ENCODE results near the gene ATP2B2.

ATP2B2 gene

DNA sequence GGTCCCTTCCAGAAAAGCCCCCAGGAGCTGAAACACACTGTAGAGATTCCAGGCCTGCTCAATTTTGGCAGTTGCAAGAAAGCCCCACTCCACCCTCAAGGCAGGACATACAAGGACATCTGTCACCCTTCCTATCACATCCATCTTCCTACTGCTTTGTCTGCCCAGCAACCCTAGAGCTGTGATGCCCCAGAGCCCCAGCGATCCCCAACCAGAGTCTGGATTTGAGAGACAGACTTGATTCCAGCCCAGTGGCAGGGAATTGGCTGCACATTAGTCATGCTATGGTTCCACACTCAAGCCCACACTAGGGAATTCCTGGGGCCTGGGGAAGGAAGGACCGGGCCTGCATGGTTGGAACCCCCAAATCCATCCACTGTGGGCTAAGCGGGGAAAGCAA, 56.8 kb downstream of the ATP2B2 start:
- DNase-seq (ENCODE audit: low read depth in 2 of 2), result no peak

DNA sequence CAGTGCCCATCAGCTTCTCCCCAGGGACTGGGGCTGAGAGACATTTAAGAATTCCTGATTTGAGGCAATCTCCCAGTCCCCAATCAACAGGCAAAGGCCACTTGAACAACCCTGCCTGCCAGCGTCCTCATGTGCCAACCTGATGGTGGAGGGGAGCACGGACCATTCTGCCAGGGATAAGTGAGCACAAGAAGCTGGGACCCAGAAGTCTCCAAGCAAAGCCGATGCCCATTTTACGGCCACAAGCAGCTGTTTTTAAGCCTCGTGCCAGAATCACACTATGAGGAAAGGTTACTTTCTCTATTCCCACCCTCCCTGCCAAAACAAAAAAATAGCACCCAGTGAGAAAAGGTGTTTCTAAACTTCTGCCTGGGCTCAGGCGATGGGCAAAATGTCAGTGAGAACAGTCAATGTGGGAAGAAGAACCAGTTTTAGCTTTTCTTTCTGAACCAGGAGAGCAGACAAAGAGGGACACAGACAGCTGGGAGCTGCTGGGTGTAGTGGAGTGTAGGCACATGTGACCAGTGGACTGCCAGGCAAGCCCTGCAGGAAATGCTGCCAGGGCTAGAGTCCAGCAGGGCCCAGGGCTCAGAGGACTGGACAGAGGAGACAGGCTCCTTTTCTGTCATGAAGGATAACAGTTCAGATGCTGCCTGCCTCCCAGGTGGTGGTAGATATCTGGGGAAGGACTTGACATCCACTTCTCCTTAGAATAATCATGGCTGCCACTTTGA, 57.7 kb downstream of the ATP2B2 start:
- no peak for DNase-seq (ENCODE audit: low read depth in 2 of 2)

DNA sequence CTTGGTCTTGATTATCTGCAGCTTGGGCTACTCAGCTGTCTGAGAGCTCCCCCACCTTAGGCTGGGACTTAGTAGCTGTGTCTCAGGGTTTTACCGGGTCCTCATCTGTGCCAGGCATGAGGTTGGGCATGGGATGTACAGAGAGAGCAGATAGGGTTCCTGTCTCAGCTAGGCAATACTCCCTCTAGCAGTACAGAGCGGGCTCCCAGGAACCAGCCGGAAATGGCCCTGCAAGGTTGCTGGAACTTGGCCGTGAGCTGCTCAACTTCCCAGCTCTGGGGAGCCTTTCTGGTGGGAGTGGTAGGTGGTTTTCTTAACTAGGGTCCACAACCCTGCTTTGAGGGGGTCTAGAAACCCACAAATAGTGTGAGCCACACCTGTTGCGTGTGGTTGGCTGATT, 58.3 kb downstream of the ATP2B2 start:
- no peak for DNase-seq (ENCODE audit: low read depth in 2 of 2)

DNA sequence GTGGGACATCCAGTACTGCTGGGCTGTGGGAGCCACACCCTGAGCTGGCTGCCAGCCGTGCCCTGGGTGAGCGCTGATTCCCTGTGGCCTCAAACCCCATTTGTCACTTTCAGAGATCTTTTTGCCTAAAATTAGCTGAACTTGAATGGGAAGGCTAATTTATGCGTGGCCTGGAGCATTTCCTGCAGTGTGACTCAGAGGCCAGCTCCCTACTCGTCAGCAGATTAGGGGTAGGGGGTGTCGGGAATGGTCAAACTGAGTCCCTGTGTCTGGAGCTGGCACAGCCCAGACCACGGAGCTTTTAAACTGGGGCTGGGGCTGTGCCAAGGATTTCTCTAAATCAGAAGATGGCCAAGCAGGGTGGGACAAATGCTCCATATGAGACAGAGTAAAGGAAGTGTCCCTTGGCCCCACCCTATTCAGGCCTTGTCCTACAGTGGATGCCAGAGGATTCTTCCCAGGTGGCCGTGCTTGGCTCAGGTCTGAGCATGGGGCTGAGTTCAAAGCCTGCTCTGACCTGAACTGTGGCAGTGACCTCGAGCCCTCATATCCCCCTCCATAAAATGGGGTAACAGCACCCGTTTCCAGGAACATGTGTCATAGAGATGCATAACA, 59.7 kb downstream of the ATP2B2 start:
- no peak for DNase-seq (ENCODE audit: low read depth in 2 of 2)

DNA sequence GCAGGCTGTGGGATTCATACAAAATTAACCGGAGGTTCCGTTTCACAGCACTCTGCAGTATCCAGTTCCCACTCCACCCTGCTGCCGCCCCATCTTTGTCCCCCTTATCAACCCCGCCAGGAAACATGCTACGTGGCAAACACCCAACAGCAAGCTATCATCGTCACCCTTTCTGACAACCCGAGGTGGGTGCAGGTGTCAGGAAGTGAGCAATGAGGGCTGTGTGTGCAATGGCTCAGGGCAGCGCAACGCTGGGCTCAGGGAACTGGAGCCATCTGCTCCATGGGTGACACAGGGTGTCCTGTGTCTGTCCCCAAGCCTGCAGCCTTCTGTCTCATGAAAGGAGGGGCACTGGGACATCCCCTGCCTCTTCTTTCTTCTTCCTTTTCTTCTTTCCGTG, 60.9 kb downstream of the ATP2B2 start:
- no peak for DNase-seq (ENCODE audit: low read depth in 2 of 2)

DNA sequence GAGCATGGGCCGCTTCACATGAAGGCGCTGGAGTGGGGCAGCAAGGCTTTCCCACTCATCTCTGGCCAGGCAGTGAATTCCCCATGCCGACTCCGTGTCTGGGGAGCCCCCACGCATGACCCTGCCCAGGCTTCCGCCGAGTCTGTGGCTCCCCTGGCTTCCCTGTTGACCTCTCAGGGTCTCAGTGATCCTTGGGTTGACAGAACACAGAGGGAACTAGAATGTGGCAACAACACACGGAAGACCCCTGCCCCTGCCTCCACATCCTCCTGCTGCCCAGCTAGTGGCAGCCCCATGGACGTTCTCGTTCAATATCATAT, 61.3 kb downstream of the ATP2B2 start:
- DNase-seq (ENCODE audit: low read depth in 2 of 2), result no peak

DNA sequence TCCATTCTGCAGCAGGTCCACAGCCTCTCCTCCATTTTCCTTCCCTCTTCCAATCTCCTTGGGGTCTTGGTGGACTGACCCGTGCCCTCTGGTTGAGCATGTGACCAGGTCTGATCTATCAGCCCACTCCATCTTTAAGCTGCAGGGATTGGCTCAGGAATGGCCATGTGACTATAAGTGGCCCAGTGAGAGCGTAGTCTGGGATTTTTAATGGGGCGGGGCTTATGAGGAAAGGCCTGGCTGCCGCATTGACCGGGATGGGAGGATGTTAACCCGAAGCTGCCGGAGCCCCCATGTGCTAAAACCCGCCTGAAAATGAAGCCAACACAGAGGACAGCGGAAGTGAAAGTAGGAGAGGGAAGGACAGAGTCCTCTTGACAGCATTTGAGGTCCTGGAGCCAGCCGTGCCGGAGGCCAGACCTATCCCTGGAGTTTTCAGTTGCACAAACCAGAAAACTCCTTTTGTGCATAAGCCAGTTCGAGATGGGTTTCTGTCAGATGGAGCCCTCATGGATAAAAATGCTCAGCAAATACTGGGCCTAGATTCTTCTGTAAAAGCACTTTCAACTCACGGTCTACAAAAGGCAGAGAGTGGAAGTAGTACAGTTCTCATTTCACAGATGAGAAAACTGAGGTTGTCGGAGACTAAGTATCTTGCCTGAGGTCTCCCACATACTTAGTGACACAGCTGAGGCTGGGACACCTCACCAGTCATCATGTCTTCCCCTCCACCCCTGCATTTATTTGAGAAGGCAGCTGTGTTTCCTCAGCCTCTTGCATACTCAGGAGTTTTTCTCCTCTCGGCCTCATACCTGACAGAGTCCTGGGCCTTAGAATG, 61.9 kb downstream of the ATP2B2 start:
- DNase-seq (ENCODE audit: low read depth in 2 of 2), result no peak

DNA sequence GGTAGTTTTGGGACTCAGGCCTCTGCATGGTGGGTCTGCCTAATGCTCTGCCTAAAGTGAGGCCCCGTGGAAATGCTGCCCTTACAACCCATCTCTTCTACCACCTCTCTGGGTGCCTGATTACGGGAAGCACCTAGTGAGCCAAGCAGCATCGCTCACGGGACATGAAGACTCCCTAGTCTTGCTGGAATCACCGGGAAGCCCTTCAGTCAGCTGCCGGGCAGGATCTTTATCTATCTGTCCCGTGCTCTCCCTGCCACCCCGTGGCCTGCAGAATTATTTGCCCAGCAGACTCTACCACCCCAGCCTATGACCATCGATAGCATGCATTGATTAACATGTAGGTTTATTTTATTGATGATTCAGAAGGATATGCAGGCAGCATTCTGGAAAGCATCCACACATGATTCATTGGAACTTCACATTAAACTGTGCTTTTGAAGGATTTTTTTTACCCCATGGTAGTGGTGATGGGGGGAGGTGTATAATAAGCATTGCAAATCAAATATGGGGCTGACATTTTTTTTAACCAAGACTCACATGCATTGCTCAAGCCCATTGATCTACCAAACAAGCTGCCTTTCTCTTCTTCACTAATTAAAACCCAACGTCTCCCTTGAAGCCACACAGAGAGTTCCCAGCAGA, 63.1 kb downstream of the ATP2B2 start:
- no peak for DNase-seq (ENCODE audit: low read depth in 2 of 2)

DNA sequence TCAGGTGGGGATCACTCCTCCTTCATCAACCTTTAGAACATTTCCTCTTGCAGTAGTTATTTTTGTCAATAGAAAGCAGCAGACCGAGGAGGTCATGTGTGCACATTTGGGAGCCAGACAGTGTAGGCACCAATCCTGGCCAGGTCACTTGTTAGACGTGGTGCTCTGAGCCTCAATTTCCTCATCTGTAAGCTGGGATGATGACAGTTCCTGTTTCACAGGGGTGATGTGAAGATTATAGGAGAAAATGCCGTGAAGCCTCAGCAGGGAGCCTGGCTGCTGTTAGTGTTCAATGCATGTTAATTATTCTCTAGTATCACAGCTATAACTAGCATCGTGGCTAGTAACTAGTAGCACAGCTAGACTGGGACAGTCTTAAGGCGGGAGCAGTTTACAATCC, 64.7 kb downstream of the ATP2B2 start:
- DNase-seq (ENCODE audit: low read depth in 2 of 2), result no peak

DNA sequence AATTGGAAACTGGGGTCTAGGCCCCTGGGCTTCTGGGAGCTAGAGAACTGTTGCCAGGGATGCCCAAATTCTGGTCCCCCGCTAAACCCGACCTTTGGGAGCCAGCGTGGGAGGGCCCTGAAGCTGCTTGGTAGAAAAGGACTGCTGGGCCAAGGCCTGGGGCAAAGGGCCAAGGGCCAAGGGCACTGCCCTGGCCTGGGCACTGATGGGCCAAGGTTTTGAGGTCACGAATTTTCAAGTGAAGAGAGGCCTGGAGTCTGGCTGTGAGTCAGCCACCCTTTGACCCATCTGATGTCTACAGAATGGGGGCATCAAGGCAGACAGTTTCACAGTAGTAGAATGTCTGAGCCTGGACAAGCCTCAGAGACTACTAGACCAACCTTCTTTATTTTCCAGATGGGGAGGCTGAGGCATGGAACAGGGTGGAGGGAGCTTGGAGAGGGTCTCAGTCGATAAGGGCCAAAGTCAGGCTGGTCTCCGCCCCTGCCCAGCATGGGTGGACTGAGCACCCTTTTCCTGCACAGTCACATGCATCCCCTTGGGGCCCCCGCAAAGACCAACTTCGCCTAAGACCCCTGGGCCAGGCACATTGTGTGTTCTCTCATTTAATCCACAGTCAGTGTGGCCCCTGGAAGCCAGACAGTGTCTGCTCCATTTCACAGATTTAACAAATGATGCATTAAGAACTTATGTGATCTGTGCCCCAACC, 66.3 kb downstream of the ATP2B2 start:
- no peak for DNase-seq (ENCODE audit: low read depth in 2 of 2)

DNA sequence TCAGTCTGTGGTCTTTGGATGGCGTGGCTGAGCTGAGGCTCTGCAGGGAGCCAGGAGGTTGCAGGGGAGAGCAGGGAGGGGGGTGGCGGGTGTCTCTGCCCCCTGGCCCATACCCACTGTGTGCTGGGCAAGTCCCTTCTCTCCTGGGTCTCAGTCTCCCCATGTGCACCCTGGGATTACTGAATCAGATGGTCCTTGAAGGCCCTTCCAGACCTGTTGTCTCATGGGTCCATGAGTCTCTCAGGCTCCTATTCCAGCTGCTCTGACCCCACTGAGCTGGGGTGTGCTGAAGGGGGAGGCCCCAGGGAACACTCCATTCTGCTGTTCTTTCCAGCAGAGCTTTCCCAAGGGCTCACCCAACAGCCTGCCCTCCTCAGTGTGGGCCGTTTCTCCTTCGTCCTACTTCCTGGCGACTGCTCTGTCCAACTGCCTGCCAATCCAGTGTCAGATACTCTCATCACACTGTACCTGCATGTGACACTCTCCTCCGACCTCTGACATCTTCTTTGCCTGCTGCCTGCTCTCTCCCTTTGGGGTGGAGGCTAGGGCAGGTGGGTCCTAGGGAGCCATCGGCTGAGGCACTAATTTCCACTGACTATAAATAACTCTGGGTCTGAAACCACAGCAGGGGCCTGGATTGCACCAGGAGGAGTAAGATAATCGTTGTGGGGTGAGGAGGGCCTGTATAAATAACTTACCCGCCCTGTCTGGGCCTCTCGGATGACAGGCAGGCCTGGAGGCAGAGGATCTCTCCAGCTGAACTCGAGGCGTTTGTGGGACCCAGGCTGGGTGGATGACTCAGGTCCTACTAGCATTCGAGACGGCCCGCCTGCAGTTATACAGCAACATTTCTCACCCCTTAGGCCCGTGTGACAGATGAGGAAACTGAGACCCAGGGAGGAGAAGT, 67.1 kb downstream of the ATP2B2 start:
- no peak for DNase-seq (ENCODE audit: low read depth in 2 of 2)

DNA sequence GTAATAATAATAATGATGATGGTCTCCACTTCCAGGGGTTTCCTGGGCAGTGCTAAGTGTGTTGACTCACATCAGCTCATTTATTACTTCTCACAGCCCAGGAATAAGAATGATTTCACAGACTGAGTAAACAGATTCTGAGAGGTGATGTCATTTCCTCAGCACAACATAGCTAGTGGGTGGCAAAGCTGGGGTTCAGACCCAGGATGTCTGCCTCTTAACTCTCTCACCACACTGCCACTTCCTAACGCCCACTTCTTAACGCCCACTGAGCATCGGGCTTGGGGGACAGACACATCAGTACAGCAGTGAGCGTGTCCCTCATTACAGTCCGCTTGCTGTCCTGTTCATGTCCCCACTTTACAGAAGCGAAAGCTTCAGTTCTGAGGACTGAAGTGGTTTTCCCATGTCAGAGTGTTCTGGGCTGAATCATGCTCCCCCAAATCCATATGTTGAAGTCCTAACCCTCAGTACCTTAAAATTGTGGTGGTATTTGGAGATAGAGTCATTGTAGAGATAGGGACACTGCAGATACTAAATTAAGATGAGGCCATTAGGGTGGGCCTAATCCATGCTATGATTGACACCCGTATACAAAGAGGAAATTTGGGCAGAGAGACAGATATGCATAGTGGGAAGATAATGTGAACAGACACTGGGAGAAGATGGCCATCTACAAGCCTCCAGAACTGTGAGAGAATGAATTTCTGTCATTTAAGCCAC, 68.0 kb downstream of the ATP2B2 start:
- peak; percentile 24 to 62 for DNase-seq (ENCODE audit: low read depth in 2 of 2)

DNA sequence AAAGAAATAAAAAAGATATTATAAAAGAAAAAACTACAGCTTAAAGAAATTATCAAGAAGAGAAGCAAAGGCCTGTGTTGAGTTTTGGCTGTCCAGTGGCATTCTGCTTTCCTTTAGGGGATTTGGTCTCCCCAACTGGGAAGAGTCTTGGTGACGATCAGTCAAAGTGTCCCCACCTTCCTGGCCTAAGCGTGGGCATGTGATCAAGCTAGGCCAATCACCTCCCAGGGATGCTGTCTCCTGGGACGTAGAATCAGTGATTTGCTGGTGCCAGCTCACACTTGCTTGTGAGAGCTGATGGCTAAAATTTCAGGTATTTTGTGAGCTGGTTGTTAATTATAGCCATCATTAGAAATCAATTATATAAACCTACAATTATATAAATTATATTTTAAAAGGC, 69.5 kb downstream of the ATP2B2 start:
- DNase-seq (ENCODE audit: low read depth in 2 of 2), result no peak

DNA sequence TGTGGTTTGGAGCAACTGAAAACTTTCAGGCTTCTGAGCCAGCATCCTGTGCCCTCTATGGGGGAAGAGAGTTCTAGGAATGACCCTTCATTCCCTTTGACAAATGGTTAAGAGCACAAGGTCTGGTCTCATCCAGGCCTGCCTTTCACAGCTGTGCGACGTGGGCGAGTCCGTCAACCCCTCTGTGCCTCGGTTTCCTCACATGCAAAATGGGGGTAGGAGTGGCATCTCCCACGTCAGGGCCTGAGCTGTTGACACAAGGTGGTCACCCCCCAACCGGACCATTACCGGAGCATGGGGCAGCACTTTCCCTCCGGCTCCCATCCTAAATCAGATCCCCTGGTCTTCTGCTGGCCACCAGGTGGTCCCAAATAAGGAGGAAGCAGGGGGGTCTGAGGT, 70.4 kb downstream of the ATP2B2 start:
- no peak for DNase-seq (ENCODE audit: low read depth in 2 of 2)

DNA sequence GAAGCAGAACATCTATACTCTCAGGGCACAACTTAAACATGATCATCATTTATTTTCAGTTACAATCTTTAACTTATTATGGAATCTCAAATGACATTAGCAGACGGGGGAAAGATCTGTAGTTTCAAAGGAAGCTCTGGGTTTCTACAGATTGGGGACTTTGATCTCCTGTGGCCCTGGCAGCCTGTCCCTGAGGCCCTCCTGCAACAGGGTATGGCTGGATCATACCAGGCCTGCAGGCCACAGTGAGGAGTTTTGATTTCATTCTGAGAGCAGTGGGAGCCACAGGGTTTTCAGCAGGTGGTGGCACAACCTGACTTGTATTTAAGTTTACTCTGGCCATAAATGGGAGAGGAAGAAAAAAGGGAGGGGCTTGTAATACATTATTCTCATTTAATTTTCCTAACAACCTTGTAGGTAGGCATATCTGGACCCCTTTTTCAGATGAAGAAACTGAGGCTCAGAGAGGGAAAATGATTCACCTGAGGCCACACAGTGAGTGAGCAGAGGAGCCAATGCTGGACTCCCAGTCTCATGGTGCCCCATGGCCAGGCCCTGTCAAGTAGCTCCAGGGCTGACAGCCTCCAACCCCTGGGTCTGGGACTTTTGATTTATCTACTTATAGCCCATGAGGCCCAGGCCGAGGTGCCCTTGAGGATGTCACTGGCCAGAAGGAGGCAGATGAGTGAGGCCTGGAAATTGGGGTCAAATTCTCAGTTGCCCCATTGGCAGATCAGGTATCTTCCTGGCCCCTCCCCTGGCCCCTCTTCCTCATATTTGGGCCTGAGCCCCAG, 71.0 kb downstream of the ATP2B2 start:
- DNase-seq (ENCODE audit: low read depth in 2 of 2), result no peak

DNA sequence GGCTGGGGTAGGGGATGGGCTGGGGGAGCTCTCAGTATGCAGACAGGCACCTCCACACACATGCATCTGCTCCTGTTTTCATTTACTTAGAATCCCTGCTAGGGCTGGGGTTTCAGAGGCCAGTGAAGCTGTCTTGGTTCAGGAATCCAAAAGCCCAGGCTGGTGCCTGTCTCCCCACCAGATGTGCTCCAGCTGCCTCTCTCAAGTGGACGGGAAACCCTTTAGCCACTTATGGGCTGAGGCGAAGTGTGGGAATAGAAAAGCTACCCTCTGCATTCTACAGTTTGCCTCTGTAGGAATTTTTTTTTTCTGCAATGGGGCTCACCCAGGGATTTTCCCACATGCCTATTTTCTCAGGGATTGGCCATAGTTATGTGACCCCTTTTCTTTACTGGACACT, 72.5 kb downstream of the ATP2B2 start:
- DNase-seq (ENCODE audit: low read depth in 2 of 2), result no peak

DNA sequence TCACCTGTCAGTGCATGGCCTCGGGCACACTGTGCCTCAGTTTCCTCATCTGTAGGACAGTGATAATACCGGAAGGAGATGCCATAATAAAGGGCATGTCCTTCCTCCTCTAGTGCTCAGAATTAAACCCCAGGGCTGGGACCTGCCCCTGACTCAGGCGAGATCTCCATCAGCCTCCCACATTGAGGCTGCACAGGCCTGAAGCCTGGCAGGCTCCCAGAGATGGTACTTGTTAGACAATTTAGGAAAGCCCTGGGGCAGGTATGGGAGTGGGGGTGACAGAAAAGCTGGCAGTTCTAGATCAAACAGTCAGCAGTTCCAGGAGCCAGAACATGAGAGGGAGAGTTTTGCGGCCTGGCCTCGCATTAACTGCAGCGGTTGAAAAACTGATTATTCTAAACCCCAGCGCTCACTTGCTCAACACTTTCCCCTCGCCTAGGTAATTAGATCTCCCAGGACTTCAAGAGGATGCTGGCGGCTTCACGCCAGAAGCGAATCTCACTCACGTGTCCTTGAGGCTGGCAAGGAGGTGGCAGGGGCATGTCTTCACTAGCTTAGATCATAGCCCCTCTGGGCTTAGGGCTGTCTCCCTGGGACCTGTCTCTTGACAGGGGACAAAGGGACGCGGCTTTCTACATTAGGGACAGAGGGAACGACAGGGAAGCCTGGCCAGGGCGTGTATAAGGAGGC, 73.1 kb downstream of the ATP2B2 start:
- DNase-seq (ENCODE audit: low read depth in 2 of 2), result no peak

DNA sequence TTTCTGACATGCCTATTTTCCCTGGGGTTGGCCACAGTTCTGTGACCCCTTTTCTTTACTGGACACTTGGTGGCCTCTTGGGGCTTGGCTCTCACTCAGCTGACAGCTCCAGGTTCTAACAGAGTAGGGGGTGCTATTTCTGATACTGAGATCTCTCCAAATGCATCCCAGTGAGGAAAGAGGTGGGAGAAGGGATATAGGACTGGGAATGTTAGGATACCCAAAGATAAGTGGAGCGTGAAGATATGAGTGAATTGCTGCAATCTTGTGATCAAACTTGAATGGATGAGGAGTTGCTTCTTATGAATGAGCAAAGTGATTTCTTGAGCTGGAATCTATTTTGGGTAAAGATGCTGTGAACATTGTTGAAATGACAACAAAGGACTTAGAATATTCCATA, 74.6 kb downstream of the ATP2B2 start:
- no peak for DNase-seq (ENCODE audit: low read depth in 2 of 2)

Data from stimulated activated CD4-positive, alpha-beta T cell treated with anti-CD3 and anti-CD28 coated beads, Interleukin-15, amount 100 ng/mL, for 48 hours (primary cell).